ENCODE results near the gene EYA2. TPM values are rescaled to one million over a fixed set of nuclear protein-coding genes. Genes with fewer than 3 reads are reported as not detected.

EYA2 gene
- total and polyA plus RNA-seq, 2 donors (not counting 3 experiments of a cell fraction or from before 2014, with no cell fraction given), result not detected

- no peak overlapping the region for H3K27ac ChIP-seq (ENCODE audit: insufficient read depth, low read depth, low read length)
- CTCF ChIA-PET, result no interaction called here
- no peaks in the 10 kb centered on the region for H3K9me1 ChIP-seq (replicated peaks; ENCODE audit: control insufficient read depth, extremely low read depth, insufficient read depth, low read length)
- FAIRE-seq (no peak), DNase-seq (ENCODE audit: low read depth, low spot score) (no peak)
- no peaks in the 10 kb centered on the region for H3K36me3 ChIP-seq (ENCODE audit: control insufficient read depth in 2 of 2, extremely low read depth in 1 of 2, insufficient read depth in 2 of 2, low read length in 2 of 2)
- no peaks in the 10 kb centered on the region for H4K20me1 ChIP-seq (replicated peaks; ENCODE audit: control insufficient read depth, extremely low read depth, insufficient read depth, low read length)
- no peaks in the 10 kb centered on the region for H3K9me3 ChIP-seq (replicated peaks; ENCODE audit: control insufficient read depth, insufficient read depth, low read length)
- H2AFZ ChIP-seq (ENCODE audit: low read depth, low read length), result no peak overlapping the region
- no peak overlapping the region for H3K4me3 ChIP-seq (replicated peaks in 1 of 3; ENCODE audit: insufficient read depth in 1 of 3, low read depth in 1 of 3, low read length in 3 of 3)
- H3K27me3 ChIP-seq (ENCODE audit: control insufficient read depth in 2 of 2, insufficient read depth in 2 of 2, low read length in 2 of 2), result no peaks in the 10 kb centered on the region
- BruUV-seq (replicated peaks), result no TSS peak
- H3K9ac ChIP-seq (replicated peaks; ENCODE audit: extremely low read depth, insufficient read depth, low read length), result no peak overlapping the region
- POLR2A ChIA-PET, result no interaction called here
- no peak overlapping the region for H3K4me2 ChIP-seq (ENCODE audit: insufficient read depth, low read length)
- no peaks in the 10 kb centered on the region for H3K4me1 ChIP-seq (ENCODE audit: control insufficient read depth, extremely low read depth, insufficient read depth, low read length)
- dilution Hi-C loops (cut with MboI; ENCODE audit: extremely low pct_ligation_motif_present, low sequenced_read_pairs), result no loop called here
- TF ChIP-seq EZH2 (IDR thresholded peaks at IDR 0.05; ENCODE audit: borderline replicate concordance, low read depth, low read length, severe bottlenecking) (no peak), JUN (IDR thresholded peaks at IDR 0.05; ENCODE audit: borderline replicate concordance, insufficient read depth, insufficient read length, low read depth) (no peak), GATA2 (IDR thresholded peaks at IDR 0.05; ENCODE audit: insufficient read depth, insufficient read length, low read depth, low read length) (no peak), POLR2AphosphoS5 (IDR thresholded peaks at IDR 0.05; ENCODE audit: insufficient read depth, low read depth, low read length) (no peak), MAX (IDR thresholded peaks at IDR 0.05; ENCODE audit: insufficient read depth, insufficient read length) (no peak), POLR2A (IDR thresholded peaks at IDR 0.05; ENCODE audit: low read depth, low read length) (no peak), CTCF (IDR thresholded peaks at IDR 0.05; ENCODE audit: extremely low read depth in 1 of 2, insufficient read depth in 1 of 2, low read depth in 1 of 2, low read length in 2 of 2) (no peak), FOS (IDR thresholded peaks at IDR 0.05; ENCODE audit: borderline replicate concordance, insufficient read depth, low read length) (no peak), MYC (IDR thresholded peaks at IDR 0.05; ENCODE audit: low read depth, low read length) (no peak)
- intact Hi-C loops (cut with micrococcal nuclease), result no loop called here
- H3K79me2 ChIP-seq (ENCODE audit: control insufficient read depth, insufficient read depth, low read length), result no peaks in the 10 kb centered on the region
These were observed 140.5 kb downstream of the EYA2 start for GRCh38 chr20:47035026-47035590.

Data from endothelial cell of umbilical vein (primary cell).